HEK293 (cell line): Measurements from ENCODE around the gene DUSP1.

ENCODE experiments used
- HOXD13 ChIP-seq: sonication (generic); formaldehyde crosslinking; IDR thresholded peaks from 2 replicates; pipeline ENCODE4 v1.8.0; 2022; ENCODE audit warnings: missing genetic modification reagents, borderline replicate concordance
- ZNF138 ChIP-seq: fragments of 450-650 bp; formaldehyde crosslinking; IDR thresholded peaks from 2 replicates; pipeline ENCODE4 v1.5.1; 2016; ENCODE audit warnings: missing biosample characterization, missing genetic modification characterization, borderline replicate concordance
- ZNF514 ChIP-seq: fragments of 450-650 bp; formaldehyde crosslinking; IDR thresholded peaks from 2 replicates; pipeline ENCODE4 v1.5.1; 2016; ENCODE audit warnings: missing biosample characterization, missing genetic modification characterization
- TF ChIP-seq, protein P1 (sequence below): fragments of 450-650 bp; formaldehyde crosslinking; IDR thresholded peaks from 2 replicates; pipeline ENCODE4 v1.5.1; 2016; ENCODE audit warnings: missing biosample characterization, missing genetic modification characterization

DUSP1 gene

GRCh38 chr5:172718527-172719114 lies 52.4 kb downstream of the DUSP1 start (continued):
- TF ChIP-seq HOXD13 (CRISPR knock-in tag): no peak
- TF ChIP-seq, protein P1, sequence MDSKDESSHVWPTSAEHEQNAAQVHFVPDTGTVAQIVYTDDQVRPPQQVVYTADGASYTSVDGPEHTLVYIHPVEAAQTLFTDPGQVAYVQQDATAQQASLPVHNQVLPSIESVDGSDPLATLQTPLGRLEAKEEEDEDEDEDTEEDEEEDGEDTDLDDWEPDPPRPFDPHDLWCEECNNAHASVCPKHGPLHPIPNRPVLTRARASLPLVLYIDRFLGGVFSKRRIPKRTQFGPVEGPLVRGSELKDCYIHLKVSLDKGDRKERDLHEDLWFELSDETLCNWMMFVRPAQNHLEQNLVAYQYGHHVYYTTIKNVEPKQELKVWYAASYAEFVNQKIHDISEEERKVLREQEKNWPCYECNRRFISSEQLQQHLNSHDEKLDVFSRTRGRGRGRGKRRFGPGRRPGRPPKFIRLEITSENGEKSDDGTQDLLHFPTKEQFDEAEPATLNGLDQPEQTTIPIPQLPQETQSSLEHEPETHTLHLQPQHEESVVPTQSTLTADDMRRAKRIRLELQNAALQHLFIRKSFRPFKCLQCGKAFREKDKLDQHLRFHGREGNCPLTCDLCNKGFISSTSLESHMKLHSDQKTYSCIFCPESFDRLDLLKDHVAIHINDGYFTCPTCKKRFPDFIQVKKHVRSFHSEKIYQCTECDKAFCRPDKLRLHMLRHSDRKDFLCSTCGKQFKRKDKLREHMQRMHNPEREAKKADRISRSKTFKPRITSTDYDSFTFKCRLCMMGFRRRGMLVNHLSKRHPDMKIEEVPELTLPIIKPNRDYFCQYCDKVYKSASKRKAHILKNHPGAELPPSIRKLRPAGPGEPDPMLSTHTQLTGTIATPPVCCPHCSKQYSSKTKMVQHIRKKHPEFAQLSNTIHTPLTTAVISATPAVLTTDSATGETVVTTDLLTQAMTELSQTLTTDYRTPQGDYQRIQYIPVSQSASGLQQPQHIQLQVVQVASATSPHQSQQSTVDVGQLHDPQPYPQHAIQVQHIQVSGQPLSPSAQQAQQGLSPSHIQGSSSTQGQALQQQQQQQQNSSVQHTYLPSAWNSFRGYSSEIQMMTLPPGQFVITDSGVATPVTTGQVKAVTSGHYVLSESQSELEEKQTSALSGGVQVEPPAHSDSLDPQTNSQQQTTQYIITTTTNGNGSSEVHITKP (tag by site-specific recombination): no peak
- TF ChIP-seq ZNF138 (tag by site-specific recombination): no peak
- TF ChIP-seq ZNF514 (tag by site-specific recombination): no peak
